ENCODE measurements around the gene COMMD6. TPM values are rescaled to one million over a fixed set of nuclear protein-coding genes. Genes with fewer than 3 reads are reported as not detected.

COMMD6 gene
- total RNA-seq, 1 donor from 2014 or later: 28.2 TPM

DNA sequence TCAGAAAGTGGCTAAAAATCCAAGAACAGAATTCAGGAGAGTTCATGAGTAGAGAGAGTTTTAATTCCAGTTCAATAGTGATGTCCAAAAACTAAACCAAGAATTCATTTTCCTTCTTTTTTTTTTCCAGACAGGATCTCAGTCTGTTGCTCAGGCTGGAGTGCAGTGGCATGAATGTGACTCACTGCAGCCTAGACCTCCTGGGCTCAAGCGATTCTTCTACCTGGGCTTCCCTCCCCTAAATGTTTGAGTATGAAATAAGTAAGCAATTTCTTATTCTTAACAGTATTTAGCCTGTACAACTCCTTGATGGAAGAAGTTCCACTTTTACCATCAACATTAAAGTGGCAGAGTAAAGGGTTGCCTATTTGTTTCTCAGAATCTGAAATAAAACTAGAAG is 3.8 kb downstream of the COMMD6 start:
- H3K4me1 ChIP-seq (ENCODE audit: control insufficient read depth in 3 of 3, insufficient read depth in 3 of 3, low read length in 3 of 3): peaks cover 3 to 9% (median 8%) of the 10 kb centered on the region in 3 donors

DNA sequence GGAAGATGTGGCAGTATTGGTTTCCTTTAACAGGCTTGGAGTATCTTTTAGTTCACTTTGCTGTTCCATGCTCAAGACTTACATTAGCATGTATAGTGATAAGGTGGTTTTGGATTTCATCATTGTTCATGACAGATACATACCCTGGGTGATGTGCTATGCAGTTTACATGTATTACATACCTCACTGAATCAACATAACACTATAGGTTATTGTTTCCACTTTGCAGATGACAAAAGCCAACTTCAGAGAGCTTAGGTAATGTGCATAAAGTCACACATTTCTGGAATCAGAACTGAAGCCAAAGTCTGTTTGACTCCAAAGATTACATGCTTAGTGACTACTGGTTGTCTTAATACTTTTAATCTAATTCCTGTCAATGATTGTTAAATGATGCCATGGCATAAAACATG is 7.1 kb downstream of the COMMD6 start:
- no peaks in the 10 kb centered on the region for H3K9me3 ChIP-seq (ENCODE audit: control insufficient read depth in 3 of 3, low read length in 3 of 3)
- H3K27ac ChIP-seq (ENCODE audit: low read depth, low read length): no peak overlapping the region
- H3K4me3 ChIP-seq (ENCODE audit: low read length in 3 of 3): no peak overlapping the region
- no peaks in the 10 kb centered on the region for H3K4me1 ChIP-seq (ENCODE audit: control insufficient read depth in 3 of 3, insufficient read depth in 3 of 3, low read length in 3 of 3)
- H3K27me3 ChIP-seq (ENCODE audit: control insufficient read depth in 3 of 3, insufficient read depth in 3 of 3, low read length in 3 of 3): no peaks in the 10 kb centered on the region
- peaks cover 6 to 16% (median 9%) of the 10 kb centered on the region in 3 donors for H3K36me3 ChIP-seq (ENCODE audit: control insufficient read depth in 3 of 3, insufficient read depth in 3 of 3, low read length in 3 of 3)
- no peak overlapping the region for H3K9ac ChIP-seq (ENCODE audit: low read depth in 1 of 3, low read length in 3 of 3)

More for the DNA sequence above, 3.8 kb downstream of the COMMD6 start:
- Histone ChIP-seq H3K27me3 (ENCODE audit: control insufficient read depth in 3 of 3, insufficient read depth in 3 of 3, low read length in 3 of 3) (no peaks in the 10 kb centered on the region), H3K27ac (ENCODE audit: low read depth, low read length) (no peak overlapping the region), H3K9me3 (ENCODE audit: control insufficient read depth in 3 of 3, low read length in 3 of 3) (no peaks in the 10 kb centered on the region), H3K4me3 (ENCODE audit: low read length in 3 of 3) (no peak overlapping the region), H3K36me3 (ENCODE audit: control insufficient read depth in 3 of 3, insufficient read depth in 3 of 3, low read length in 3 of 3) (peaks cover 6 to 13% (median 6%) of the 10 kb centered on the region in 3 donors), H3K9ac (ENCODE audit: low read depth in 1 of 3, low read length in 3 of 3) (no peak overlapping the region)

DNA sequence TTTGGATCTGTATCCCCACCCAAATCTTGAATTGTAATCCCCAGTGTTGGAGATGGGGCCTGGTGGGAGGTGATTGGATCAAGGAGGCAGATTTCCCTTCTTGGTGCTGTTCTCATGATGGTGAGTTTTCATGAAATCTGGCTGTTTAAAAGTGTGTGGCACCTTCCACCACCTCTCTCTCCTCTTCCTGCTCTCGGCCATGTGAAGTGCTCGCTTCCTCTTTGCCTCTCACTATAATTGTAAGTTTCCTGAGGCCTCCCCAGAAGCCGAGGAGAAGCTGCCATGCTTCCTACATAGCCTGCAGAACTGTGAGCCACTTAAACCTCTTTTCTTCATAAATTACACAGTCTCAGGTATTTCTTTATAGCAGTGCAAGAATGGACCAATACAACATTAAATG is 15.7 kb downstream of the COMMD6 start:
- Histone ChIP-seq H3K4me3 (ENCODE audit: low read length in 3 of 3) (no peak overlapping the region), H3K9ac (ENCODE audit: low read depth in 1 of 3, low read length in 3 of 3) (no peak overlapping the region), H3K9me3 (ENCODE audit: control insufficient read depth in 3 of 3, low read length in 3 of 3) (no peaks in the 10 kb centered on the region), H3K27ac (ENCODE audit: low read depth, low read length) (no peak overlapping the region), H3K27me3 (ENCODE audit: control insufficient read depth in 3 of 3, insufficient read depth in 3 of 3, low read length in 3 of 3) (no peaks in the 10 kb centered on the region), H3K4me1 (ENCODE audit: control insufficient read depth in 3 of 3, insufficient read depth in 3 of 3, low read length in 3 of 3) (no peaks in the 10 kb centered on the region), H3K36me3 (ENCODE audit: control insufficient read depth in 3 of 3, insufficient read depth in 3 of 3, low read length in 3 of 3) (peaks cover 0 to 6% (median 3%) of the 10 kb centered on the region in 3 donors)

DNA sequence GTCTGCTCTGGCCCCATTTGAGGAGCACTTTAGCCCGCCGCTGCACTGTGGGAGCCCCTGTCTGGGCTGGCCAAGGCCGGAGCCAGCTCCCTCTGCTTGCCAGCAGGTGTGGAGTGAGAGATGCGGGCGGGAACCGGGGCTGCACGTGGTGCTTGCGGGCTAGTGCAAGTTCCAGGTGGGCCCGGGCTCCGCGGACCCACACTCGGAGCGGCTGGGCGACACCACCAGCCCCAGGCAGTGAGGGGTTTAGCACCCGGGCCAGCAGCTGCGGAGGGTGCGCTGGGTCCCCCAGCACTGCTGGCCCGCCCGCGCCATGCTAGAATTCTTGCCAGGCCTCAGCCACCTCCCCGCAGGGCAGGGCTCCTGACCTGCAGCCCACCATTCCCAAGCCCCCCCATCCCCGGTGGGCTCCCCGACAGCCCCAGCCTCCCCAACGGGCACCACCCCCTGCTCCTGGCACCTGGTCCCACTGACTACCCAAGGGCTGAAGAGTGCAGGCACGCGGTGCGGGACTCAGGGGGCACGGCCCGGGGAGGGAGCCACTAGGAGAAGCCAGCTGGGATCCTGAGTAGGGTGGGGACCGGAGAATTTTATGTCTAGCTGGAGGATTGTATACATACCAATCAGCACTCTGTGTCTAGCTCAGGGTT is 19.1 kb downstream of the COMMD6 start:
- Histone ChIP-seq H3K9me3 (ENCODE audit: control insufficient read depth in 3 of 3, low read length in 3 of 3) (no peaks in the 10 kb centered on the region), H3K4me3 (ENCODE audit: low read length in 3 of 3) (no peak overlapping the region), H3K4me1 (ENCODE audit: control insufficient read depth in 3 of 3, insufficient read depth in 3 of 3, low read length in 3 of 3) (no peaks in the 10 kb centered on the region)

DNA sequence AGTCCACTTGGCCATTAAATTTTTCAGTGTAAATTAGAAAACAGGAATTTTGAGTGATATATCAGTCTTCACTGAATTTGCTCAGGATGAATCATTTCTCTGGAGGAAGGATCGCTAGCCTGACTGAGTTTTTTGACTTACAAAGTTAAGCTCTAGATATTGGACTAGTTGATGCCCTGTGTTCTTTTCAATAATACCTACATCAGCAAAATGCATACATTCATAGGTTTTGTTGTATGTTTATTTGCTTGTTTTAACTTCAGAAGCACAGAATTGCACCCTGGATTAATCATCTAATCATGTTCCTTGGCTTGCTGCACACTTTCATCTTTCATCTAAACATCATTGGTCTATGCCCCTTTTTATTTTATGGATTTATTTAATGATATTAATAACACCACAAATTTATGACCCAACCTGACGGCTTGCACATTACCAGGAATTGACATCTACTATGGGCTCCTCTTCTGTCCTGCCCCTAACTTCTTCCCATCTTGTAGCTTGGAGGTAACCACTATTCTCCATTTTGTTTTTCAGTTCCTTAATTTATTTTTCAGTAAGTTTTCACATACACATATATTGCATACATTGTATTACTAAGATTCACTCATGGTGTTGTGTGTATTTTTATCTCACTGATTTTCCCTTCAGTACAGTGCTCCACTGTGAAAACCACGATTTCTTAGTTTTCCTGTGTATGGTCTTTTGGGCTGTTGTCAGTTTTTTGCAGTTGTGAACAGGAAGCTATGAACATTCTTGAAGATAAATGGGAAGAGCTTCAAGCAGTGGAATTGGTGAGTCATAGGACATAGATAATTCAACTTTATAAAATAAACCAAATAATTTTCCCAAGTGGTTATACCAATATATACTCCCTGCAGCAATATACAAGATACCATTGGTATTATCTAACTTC is 23.3 kb downstream of the COMMD6 start:
- Histone ChIP-seq H3K36me3 (ENCODE audit: control insufficient read depth in 3 of 3, insufficient read depth in 3 of 3, low read length in 3 of 3) (no peaks in the 10 kb centered on the region), H3K27me3 (ENCODE audit: control insufficient read depth in 3 of 3, insufficient read depth in 3 of 3, low read length in 3 of 3) (no peaks in the 10 kb centered on the region), H3K4me3 (ENCODE audit: low read length in 3 of 3) (no peak overlapping the region), H3K27ac (ENCODE audit: low read depth, low read length) (no peak overlapping the region), H3K9ac (ENCODE audit: low read depth in 1 of 3, low read length in 3 of 3) (no peak overlapping the region), H3K4me1 (ENCODE audit: control insufficient read depth in 3 of 3, insufficient read depth in 3 of 3, low read length in 3 of 3) (no peaks in the 10 kb centered on the region), H3K9me3 (ENCODE audit: control insufficient read depth in 3 of 3, low read length in 3 of 3) (no peaks in the 10 kb centered on the region)

More for the DNA sequence above, 19.1 kb downstream of the COMMD6 start:
- Histone ChIP-seq H3K27ac (ENCODE audit: low read depth, low read length) (no peak overlapping the region), H3K36me3 (ENCODE audit: control insufficient read depth in 3 of 3, insufficient read depth in 3 of 3, low read length in 3 of 3) (no peaks in the 10 kb centered on the region), H3K27me3 (ENCODE audit: control insufficient read depth in 3 of 3, insufficient read depth in 3 of 3, low read length in 3 of 3) (no peaks in the 10 kb centered on the region), H3K9ac (ENCODE audit: low read depth in 1 of 3, low read length in 3 of 3) (no peak overlapping the region)

DNA sequence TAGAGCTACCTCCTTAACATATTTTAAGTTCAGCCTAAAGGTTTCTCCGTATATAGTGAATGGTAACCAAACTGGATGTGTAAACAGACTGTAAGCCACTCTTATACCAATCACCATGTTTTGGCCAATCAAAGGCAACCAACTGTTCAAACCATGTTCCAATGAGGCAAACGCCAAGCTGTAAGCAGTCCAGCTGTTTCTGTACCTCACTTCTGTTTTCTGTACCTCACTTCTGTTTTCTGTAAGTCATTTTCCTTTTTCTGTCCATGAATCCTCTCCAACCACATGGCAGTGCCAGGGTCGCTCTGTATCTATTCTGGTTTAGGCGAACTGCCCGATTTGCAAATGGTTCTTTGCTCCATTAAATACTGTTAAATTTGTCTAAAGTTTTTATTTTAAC is 24.4 kb downstream of the COMMD6 start:
- H3K27ac ChIP-seq (ENCODE audit: low read depth, low read length): no peak overlapping the region
- no peaks in the 10 kb centered on the region for H3K36me3 ChIP-seq (ENCODE audit: control insufficient read depth in 3 of 3, insufficient read depth in 3 of 3, low read length in 3 of 3)
- H3K4me1 ChIP-seq (ENCODE audit: control insufficient read depth in 3 of 3, insufficient read depth in 3 of 3, low read length in 3 of 3): no peaks in the 10 kb centered on the region
- H3K9ac ChIP-seq (ENCODE audit: low read depth in 1 of 3, low read length in 3 of 3): no peak overlapping the region
- H3K27me3 ChIP-seq (ENCODE audit: control insufficient read depth in 3 of 3, insufficient read depth in 3 of 3, low read length in 3 of 3): no peaks in the 10 kb centered on the region
- no peaks in the 10 kb centered on the region for H3K9me3 ChIP-seq (ENCODE audit: control insufficient read depth in 3 of 3, low read length in 3 of 3)
- H3K4me3 ChIP-seq (ENCODE audit: low read length in 3 of 3): no peak overlapping the region

DNA sequence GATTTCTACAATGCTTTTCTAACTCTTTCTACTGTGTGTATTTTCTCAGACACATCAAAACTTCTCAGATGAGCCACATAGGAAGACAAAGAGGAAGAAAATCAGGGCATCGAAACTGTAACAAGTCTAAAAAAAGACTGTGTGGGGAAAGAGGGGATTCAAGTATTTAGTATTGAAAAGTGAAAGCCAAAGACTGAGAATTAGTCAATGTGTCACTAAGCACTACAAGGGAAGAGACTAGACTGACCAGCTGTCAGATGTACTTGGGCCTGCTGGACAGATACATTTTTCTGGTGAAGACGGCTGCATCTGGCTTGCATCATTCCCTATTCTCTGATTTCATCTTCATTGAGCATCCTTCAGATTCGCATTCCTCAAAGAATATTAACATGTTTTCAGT is 25.4 kb downstream of the COMMD6 start:
- no peak overlapping the region for H3K9ac ChIP-seq (ENCODE audit: low read depth in 1 of 3, low read length in 3 of 3)
- no peaks in the 10 kb centered on the region for H3K36me3 ChIP-seq (ENCODE audit: control insufficient read depth in 3 of 3, insufficient read depth in 3 of 3, low read length in 3 of 3)
- no peaks in the 10 kb centered on the region for H3K9me3 ChIP-seq (ENCODE audit: control insufficient read depth in 3 of 3, low read length in 3 of 3)
- H3K4me1 ChIP-seq (ENCODE audit: control insufficient read depth in 3 of 3, insufficient read depth in 3 of 3, low read length in 3 of 3): peaks cover under 1 to 1% (median 1%) of the 10 kb centered on the region in 3 donors
- no peaks in the 10 kb centered on the region for H3K27me3 ChIP-seq (ENCODE audit: control insufficient read depth in 3 of 3, insufficient read depth in 3 of 3, low read length in 3 of 3)
- no peak overlapping the region for H3K4me3 ChIP-seq (ENCODE audit: low read length in 3 of 3)
- no peak overlapping the region for H3K27ac ChIP-seq (ENCODE audit: low read depth, low read length)

DNA sequence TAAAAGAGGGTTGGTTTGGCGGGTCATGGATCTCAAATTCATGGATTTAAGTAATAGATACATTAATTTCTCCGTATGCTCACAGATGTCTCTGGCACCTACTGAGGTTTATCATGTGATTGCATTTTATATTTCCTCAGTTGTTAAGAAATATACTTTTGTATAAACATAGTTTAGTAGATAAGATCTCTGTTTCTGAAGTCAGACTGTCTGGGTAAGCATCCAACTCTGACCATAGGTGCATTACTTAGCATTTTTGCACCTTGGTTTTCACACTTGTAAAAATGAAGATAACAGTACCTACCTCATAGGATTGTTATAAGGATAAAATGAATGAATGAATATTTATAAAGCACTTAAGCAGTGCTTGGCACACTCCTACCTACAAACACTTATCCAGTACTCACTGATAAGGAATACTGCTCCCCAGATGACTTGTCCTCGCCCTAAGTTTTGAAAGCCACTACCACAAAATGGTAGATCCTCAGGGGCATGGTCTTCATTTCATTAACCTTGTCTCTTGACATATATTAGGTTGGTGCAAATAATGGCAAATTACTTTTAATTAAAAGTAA is 26.5 kb downstream of the COMMD6 start:
- Histone ChIP-seq H3K36me3 (ENCODE audit: control insufficient read depth in 3 of 3, insufficient read depth in 3 of 3, low read length in 3 of 3) (no peaks in the 10 kb centered on the region), H3K9ac (ENCODE audit: low read depth in 1 of 3, low read length in 3 of 3) (no peak overlapping the region), H3K4me3 (ENCODE audit: low read length in 3 of 3) (no peak overlapping the region), H3K27me3 (ENCODE audit: control insufficient read depth in 3 of 3, insufficient read depth in 3 of 3, low read length in 3 of 3) (no peaks in the 10 kb centered on the region), H3K27ac (ENCODE audit: low read depth, low read length) (no peak overlapping the region), H3K9me3 (ENCODE audit: control insufficient read depth in 3 of 3, low read length in 3 of 3) (no peaks in the 10 kb centered on the region), H3K4me1 (ENCODE audit: control insufficient read depth in 3 of 3, insufficient read depth in 3 of 3, low read length in 3 of 3) (peaks cover 2 to 7% (median 5%) of the 10 kb centered on the region in 3 donors)

DNA sequence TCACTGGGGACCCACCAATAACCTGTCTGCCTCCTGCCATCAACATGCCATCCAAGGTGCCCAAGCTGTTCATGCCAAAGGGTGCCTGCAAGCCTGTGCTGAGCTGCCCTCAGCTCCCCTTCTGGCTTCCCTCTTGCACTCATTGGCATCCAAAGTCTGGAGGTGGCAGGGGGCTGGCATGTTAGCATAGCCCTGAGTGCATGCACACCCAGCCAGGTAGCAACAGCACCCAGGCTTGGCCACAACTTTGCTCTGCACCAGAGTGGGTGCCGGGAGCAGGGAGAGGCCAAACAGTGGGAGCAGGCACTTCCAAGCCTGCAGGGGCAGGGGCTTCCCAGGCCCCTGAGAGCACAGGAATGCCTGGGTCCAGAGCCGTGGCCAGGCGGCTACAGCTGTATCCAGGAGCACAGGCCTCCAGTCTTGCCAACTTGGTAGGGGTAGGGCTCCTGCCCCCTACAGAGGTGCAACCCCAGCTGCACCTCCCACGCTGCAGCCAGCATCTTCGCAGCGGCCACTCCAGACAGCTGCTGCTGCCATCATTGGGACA is 29.6 kb downstream of the COMMD6 start:
- peaks cover 2 to 7% (median 5%) of the 10 kb centered on the region in 3 donors for H3K4me1 ChIP-seq (ENCODE audit: control insufficient read depth in 3 of 3, insufficient read depth in 3 of 3, low read length in 3 of 3)
- no peaks in the 10 kb centered on the region for H3K36me3 ChIP-seq (ENCODE audit: control insufficient read depth in 3 of 3, insufficient read depth in 3 of 3, low read length in 3 of 3)
- no peaks in the 10 kb centered on the region for H3K9me3 ChIP-seq (ENCODE audit: control insufficient read depth in 3 of 3, low read length in 3 of 3)
- H3K27me3 ChIP-seq (ENCODE audit: control insufficient read depth in 3 of 3, insufficient read depth in 3 of 3, low read length in 3 of 3): no peaks in the 10 kb centered on the region
- H3K9ac ChIP-seq (ENCODE audit: low read depth in 1 of 3, low read length in 3 of 3): no peak overlapping the region
- H3K27ac ChIP-seq (ENCODE audit: low read depth, low read length): no peak overlapping the region
- no peak overlapping the region for H3K4me3 ChIP-seq (ENCODE audit: low read length in 3 of 3)

All from skeletal muscle tissue (tissue), 4 donors.